T47D (cell line): ENCODE measurements around the gene BMP8A.
"Not testable (repeated sequence)": the region's sequence is repeated elsewhere in the genome, so short reads cannot be mapped to it uniquely, and the experiment has no call there.

ENCODE experiments used
- DNase-seq, 2 experiments: peaks; one replicate each; pipeline versions ENCODE4 v3.0.0 to v3.0.0-alpha.2; 2011 to 2012; ENCODE audit warnings: low read depth in 1 of 2, low spot score in 1 of 2
- JUND ChIP-seq: IDR thresholded peaks from 2 replicates; pipeline ENCODE4 v1.6.1; 2012; ENCODE audit warnings: low read depth
- in situ Hi-C: cut with HindIII; loops from 2 replicates; pipeline ENCODE4 v1.10.0; 2016; ENCODE audit warnings: low sequenced_read_pairs, low pct_unique_long_range_greater_than_20kb

BMP8A gene

GRCh38 chr1:39522661-39523567 is 31.5 kb downstream of the BMP8A start:
- DNase-seq: no peak
- TF ChIP-seq JUND: no peak

GRCh38 chr1:39524171-39524570 is 32.7 kb downstream of the BMP8A start:
- in situ Hi-C loops: no loop called here
- DNase-seq: no peak
- no peak for TF ChIP-seq JUND

More at GRCh38 chr1:39522661-39523567, 31.5 kb downstream of the BMP8A start:
- in situ Hi-C loops: no loop called here

DNA sequence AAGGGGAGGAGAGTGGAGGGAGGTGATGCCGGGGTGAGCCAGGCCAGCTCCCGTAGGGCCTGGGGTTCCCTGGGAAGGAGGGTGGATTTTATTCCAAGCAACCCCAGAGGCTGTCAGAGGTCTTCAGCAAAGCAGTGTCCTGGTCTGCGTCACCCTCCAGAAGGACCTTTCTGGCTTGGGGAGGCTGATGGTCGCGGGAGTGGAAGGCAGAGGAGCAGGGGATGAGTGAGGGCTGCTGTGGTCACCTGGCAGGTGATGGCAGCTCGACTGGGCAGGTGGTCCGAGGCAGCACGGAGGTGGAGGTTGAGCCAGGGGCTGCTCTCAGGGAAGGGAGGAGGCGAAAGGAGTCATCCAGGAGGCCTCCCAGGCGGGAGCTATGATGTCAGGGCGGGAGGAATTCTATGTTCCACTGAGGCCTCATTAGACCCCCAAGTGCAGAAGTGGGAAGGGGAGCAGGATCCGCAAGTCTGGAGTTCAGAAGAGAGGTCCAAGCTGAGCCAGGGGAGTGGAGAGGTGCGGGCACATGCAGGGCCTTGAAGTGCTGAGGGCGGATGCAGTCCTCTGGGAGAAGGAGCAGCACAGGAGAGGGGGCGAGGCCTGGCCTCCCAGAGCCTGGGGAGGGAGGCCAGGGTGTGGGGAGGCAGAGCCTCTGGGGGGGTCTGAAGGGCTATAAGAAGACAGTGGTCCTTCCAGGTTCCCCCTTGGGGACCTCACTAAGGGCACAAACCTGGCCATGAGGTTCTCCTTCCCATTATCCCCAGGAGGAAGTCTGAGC is 33.3 kb downstream of the BMP8A start:
- in situ Hi-C loops: no loop called here
- no peak for DNase-seq
- TF ChIP-seq JUND: no peak

DNA sequence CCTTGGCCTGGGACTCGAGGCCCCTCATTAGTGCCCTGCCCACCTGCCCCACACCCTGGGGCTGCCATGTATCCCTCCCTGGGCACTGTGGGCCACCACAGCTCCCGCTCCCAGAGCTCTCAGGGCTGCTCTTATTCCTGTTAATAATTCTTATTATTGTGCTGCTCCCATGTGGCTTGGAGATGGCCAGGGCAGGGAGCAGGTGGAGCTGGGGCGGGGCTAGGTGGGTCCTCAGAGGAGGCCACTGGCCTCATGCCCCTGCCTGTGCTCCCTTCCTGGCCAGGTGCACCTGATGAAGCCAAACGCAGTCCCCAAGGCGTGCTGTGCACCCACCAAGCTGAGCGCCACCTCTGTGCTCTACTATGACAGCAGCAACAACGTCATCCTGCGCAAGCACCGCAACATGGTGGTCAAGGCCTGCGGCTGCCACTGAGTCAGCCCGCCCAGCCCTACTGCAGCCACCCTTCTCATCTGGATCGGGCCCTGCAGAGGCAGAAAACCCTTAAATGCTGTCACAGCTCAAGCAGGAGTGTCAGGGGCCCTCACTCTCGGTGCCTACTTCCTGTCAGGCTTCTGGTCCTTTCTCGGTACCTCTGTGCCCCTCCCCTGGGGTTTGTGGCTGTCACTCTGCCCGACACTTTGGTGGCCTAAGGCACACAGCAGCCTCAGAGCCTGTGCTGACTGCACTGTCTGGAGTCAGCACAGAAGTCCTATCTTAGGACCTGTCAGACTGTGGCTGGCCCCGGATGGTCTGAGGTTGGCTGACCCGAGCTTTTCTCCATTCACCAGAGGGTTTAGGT is 34.1 kb downstream of the BMP8A start:
- in situ Hi-C loops: no loop called here
- no peak for TF ChIP-seq JUND
- DNase-seq: no peak

DNA sequence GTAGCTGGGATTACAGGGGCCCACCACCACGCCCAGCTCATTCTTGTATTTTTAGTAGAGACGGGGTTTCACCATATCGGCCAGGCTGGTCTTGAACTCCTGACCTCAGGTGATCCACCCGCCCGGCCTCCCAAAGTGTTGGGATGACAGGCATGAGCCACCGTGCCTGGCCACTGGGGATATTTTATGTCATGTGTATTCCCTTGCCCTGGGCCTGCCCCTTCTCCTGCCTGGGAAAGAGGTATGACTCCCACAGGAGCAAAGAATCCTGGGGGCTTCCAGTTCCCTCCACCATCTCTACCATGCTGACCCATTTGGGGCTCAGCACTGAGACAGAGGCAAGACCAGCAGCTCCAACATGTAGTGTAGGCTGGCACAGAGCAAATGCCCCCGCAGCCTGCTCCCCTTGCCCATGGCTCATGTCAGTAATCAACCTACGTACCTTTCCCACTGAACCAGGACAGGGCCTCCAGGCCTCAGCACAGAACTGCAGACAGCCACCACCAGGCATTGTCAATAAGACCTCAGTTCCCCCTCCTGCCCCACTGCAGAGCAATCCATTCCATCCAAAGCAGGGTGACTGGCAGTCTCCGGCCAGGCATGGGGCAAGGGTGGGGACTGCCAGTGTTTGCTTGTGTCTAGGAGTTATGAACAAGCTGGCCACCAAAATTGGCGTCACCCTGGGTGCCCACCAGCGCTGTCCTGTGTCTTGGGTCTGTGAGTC is 35.2 kb downstream of the BMP8A start:
- DNase-seq: no peak
- in situ Hi-C loops: no loop called here
- no peak for TF ChIP-seq JUND

GRCh38 chr1:39527190-39527579 is 35.7 kb downstream of the BMP8A start:
- DNase-seq, in situ Hi-C loops: not testable (repeated sequence)

DNA sequence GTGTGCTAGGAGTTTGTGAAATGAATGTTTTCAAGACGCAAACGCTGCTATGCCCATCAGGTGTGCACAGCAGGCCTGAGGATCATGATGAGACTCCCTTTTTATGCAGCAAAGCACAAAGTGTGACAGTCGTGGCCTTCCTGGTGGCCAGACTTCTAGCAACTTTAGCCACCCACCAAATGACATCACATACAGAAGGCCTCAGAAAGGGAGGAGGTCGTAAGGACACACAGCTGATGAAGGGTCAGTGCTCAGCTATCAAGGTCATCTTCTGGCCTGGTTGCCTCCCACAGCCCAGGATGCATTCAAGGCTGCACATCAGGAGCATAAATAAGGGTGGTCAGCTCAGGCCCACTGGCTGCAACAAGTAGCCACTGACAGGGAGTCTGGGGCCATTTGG is 36.6 kb downstream of the BMP8A start:
- no peak for TF ChIP-seq JUND
- no peak for DNase-seq
- in situ Hi-C loops: no loop called here

DNA sequence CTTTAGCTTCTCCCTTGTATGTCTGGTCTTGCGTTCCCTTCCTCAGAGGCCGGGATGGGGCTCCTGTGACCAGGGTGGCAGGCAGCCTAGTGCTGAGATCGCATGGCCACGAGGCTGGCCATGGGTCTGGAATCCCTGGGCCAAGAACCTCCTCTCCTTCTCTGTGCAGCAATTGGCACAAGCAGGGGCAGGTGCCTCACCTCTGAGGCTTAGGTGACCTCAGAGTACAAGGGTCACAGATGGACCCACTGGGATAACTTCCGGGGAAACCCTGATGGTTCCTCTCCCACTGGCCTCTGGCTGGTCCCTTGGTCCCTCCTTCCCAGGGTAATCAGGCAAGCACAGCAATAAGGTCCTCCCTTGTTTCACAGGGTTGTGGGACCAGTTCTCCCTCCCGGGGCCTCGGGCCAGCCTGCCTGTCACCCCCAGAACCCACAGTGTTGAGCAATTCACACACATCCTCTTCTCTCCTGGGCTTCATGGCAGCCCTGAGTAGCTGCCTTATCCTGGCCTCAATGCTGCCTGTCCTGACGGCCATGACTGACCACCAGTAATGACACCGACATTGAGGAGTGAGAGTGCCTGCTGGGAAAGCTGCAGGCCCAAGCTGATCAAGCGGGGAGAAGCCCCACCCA is 38.6 kb downstream of the BMP8A start:
- DNase-seq: no peak
- in situ Hi-C loops: no loop called here
- no peak for TF ChIP-seq JUND

DNA sequence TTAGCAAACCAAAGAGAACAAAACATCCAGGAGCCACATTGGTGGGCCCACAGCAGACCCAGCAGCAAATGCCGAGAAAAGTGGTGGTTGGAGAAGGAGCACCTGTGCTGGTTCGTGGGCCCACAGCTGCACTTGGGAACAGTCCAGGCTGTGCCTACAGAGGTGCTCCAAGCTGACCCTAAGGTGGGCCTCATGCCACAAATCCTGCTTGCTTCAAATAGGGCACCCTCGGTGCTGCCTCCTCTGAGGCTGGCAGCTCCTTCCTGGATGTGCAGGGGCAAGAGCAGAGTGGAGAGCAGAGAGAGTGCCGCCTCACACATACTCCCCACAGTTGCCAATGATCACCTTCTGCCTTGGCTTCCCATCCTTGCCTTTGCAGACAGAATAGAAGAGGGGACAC is 40.1 kb downstream of the BMP8A start:
- no peak for TF ChIP-seq JUND
- DNase-seq: no peak
- in situ Hi-C loops: no loop called here

- DNase-seq: no peak
- in situ Hi-C loops: no loop called here
- TF ChIP-seq JUND: no peak
These were observed 42.0 kb downstream of the BMP8A start for GRCh38 chr1:39533442-39533841.

DNA sequence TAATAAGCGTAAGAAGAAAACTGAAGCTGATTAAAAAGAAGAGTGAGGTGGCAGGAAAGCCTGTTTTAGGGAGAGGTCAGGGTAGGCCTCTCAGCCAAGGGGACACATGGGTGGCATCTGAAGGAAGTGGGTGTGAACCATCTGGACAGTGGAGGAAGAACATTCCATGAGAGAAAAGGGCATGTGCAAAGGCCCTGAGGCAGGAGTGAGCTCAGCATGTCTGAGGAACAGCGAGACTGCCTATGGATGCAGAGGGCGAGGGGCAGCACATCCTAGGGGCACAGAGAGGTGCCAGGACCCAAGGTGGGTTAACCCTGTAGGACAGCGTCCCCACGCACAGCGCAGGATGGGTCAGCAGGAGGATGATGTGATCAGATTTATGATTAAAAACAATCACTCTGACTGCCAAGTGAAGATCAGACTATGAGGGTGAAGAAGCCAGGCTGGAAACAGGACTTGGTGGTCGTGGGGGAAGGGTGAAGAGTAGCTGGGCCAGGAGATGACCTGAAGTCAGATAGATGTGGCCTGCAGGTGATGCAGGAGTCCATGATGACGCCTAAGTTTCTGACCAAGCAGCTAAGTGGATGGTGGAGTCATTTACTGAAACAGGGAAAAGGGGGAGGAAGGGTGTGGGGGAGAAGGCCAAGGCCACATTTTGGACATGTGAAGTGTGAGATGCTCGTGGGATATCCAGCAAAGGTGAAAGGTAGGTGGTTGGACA is 47.3 kb downstream of the BMP8A start:
- no peak for DNase-seq
- in situ Hi-C loops: no loop called here
- TF ChIP-seq JUND: no peak
